Adrenal gland (tissue), 12 donors: ENCODE measurements around the gene PCDH7. TPM values are rescaled to one million over a fixed set of nuclear protein-coding genes. Genes with fewer than 3 reads are reported as not detected.

Experiments used
- DNase-seq, 7 donors: peaks; one replicate each; pipeline ENCODE4 v3.0.0-alpha.2; 2019 to 2020
- H3K27ac ChIP-seq, 5 donors: fragments of 200-600 bp; sonication (generic) in 4 of 5; 1 replicate in 3 of 5; 2 replicates in 2 of 5; pipeline versions ENCODE4 v1.5.1 to v1.8.0; 2016 to 2020; ENCODE audit warnings: mild to moderate bottlenecking in 1 of 5
- H3K27me3 ChIP-seq: fragments of 200-600 bp; 2 replicates; pipeline ENCODE4 v1.8.0; 2021
- H3K36me3 ChIP-seq, 2 donors: fragments of 200-600 bp; replicated peaks in 1 of 2; 1 replicate in 1 of 2; 2 replicates in 1 of 2; pipeline versions ENCODE4 v1.5.1 to v1.8.0; 2018 to 2022
- H3K4me1 ChIP-seq, 2 donors: fragments of 200-600 bp; replicated peaks in 1 of 2; 1 replicate in 1 of 2; 2 replicates in 1 of 2; pipeline versions ENCODE4 v1.5.1 to v1.8.0; 2018 to 2021
- H3K4me3 ChIP-seq, 4 donors: fragments of 200-600 bp; sonication (generic) in 3 of 4; one replicate each; pipeline ENCODE4 v1.5.1; 2016 to 2018
- H3K9me3 ChIP-seq, 3 donors: fragments of 200-600 bp; sonication (generic) in 1 of 3; replicated peaks in 1 of 3; 1 replicate in 2 of 3; 2 replicates in 1 of 3; pipeline versions ENCODE4 v1.5.1 to v1.8.0; 2016 to 2021
- CTCF ChIP-seq, 6 experiments: fragments of 450-650 bp in 4 of 6; fragments of 200-600 bp in 2 of 6; sonication (generic) in 1 of 6; IDR thresholded peaks; 1 replicate in 5 of 6; 2 replicates in 1 of 6; pipeline versions ENCODE4 v1.5.1 to v1.8.0; 2016 to 2021; ENCODE audit warnings: antibody characterized with exemption in 6 of 6, mild to moderate bottlenecking in 2 of 6, moderate library complexity in 1 of 6
- POLR2A ChIP-seq, 2 donors: fragments of 450-650 bp; IDR thresholded peaks; one replicate each; pipeline ENCODE4 v1.6.1; 2017; ENCODE audit warnings: antibody characterized with exemption in 2 of 2, mild to moderate bottlenecking in 2 of 2, moderate library complexity in 1 of 2
- WGBS, 4 donors: extraction: QIAGEN DNeasy Blood & Tissue Kit in 2 of 4; methylation state at CpG; one replicate each; pipeline versions ENCODE4 v1.1.5 to v1.1.7; 2013 to 2017; 5-methylcytosine and 5-hydroxymethylcytosine counted together
- intact Hi-C, 2 donors: fragments of 100-400 bp; cut with DNase I; formaldehyde crosslinking; loops; one replicate each; pipeline versions ENCODE4 v1.14.1 to v1.15.0; 2022 to 2023
- polyA plus RNA-seq, 3 donors: library from polyadenylated mRNA; stranded (reverse); fragments of 200-250 nt in 2 of 3; fragments of 350-450 nt in 1 of 3; fragmentation: Illumina TruSeq in 1 of 3; extraction: RNeasy Lipid Tissue Mini Kit (QIAGEN cat#74804) in 1 of 3; gene quantifications; one replicate each; pipeline ENCODE4 v1.2.3, GENCODE V29; 2013 to 2014
- total RNA-seq, 9 donors: library from RNA; depleted of rRNA in 4 of 9; stranded (reverse); fragments of >200 nt in 4 of 9; fragments of 120-200 nt in 1 of 9; fragmentation: NEBNext Ultra II Directional in 1 of 9; extraction: Animal tissue kit (Norgen Biotek cat#: 25700) in 1 of 9; gene quantifications; one replicate each; pipeline versions ENCODE4 v1.1.0 to v1.2.4, GENCODE V29; 2013 to 2023
- donor health status: healthy with polysubstance abuse.
- donor health status: Bipolar disorder and iron deficiency.
- donor health status: DM: yes; HTN: yes; CAD: no.
- donor health status: DM: no; HTN: no; CAD: no.
- donor health status: DM: no; HTN: no; CAD: no.
- donor health status: DM: yes; HTN: yes; CAD: no.

The PCDH7 gene
- total and polyA plus RNA-seq, 12 donors: 0.74 to 13.0 (median 4.3) TPM

- no peaks in the 10 kb centered on the region for H3K36me3 ChIP-seq
- H3K9me3 ChIP-seq: no peaks in the 10 kb centered on the region
- no peaks in the 10 kb centered on the region for H3K27me3 ChIP-seq
- intact Hi-C loops: no loop called here
- no peak overlapping the region for H3K27ac ChIP-seq
- H3K4me1 ChIP-seq: no peaks in the 10 kb centered on the region
- no peak for DNase-seq
- H3K4me3 ChIP-seq: no peak overlapping the region
- TF ChIP-seq CTCF (IDR thresholded peaks at IDR 0.05): no peak
- no peak for TF ChIP-seq POLR2A (IDR thresholded peaks at IDR 0.05)
Observed at GRCh38 chr4:30755346-30755745, 35.2 kb downstream of the PCDH7 start.

- Histone ChIP-seq H3K4me1 (no peaks in the 10 kb centered on the region), H3K27ac (no peak overlapping the region), H3K4me3 (no peak overlapping the region), H3K9me3 (no peaks in the 10 kb centered on the region), H3K27me3 (no peaks in the 10 kb centered on the region), H3K36me3 (no peaks in the 10 kb centered on the region)
- intact Hi-C loops: no loop called here
- DNase-seq: no peak
- TF ChIP-seq CTCF (IDR thresholded peaks at IDR 0.05): no peak
- TF ChIP-seq POLR2A (IDR thresholded peaks at IDR 0.05): no peak
- WGBS, 4 donors: 76 to 87% (median 82%) methylated on average over 3 of the region's 3 CpGs
Observed at GRCh38 chr4:30756553-30756952, 36.4 kb downstream of the PCDH7 start.

- H3K27ac ChIP-seq: no peak overlapping the region
- H3K27me3 ChIP-seq: no peaks in the 10 kb centered on the region
- DNase-seq: no peak
- H3K9me3 ChIP-seq: no peaks in the 10 kb centered on the region
- H3K36me3 ChIP-seq: no peaks in the 10 kb centered on the region
- no peak overlapping the region for H3K4me3 ChIP-seq
- intact Hi-C loops: no loop called here
- H3K4me1 ChIP-seq: no peaks in the 10 kb centered on the region
- 68 to 72% (median 70%) methylated on average over 6 of the region's 6 CpGs for WGBS, 4 donors
- TF ChIP-seq CTCF (IDR thresholded peaks at IDR 0.05): no peak
- TF ChIP-seq POLR2A (IDR thresholded peaks at IDR 0.05): no peak
Observed at GRCh38 chr4:30757357-30757756, 37.2 kb downstream of the PCDH7 start.

GRCh38 chr4:30760551-30760950 is 40.4 kb downstream of the PCDH7 start:
- H3K27ac ChIP-seq: no peak overlapping the region
- no peak overlapping the region for H3K4me3 ChIP-seq
- TF ChIP-seq CTCF (IDR thresholded peaks at IDR 0.05): no peak
- no peak for TF ChIP-seq POLR2A (IDR thresholded peaks at IDR 0.05)
- H3K36me3 ChIP-seq: no peaks in the 10 kb centered on the region
- no peaks in the 10 kb centered on the region for H3K9me3 ChIP-seq
- no peaks in the 10 kb centered on the region for H3K27me3 ChIP-seq
- DNase-seq: no peak
- H3K4me1 ChIP-seq: no peaks in the 10 kb centered on the region
- intact Hi-C loops: no loop called here
